Measurements from ENCODE around the gene STAT3.

GRCh38 chr17:42436391-42436790 is 48.1 kb upstream of the STAT3 start:
- TF ChIP-seq EZH2 (IDR thresholded peaks at IDR 0.05) (no peak), POLR2AphosphoS5 (IDR thresholded peaks at IDR 0.05; ENCODE audit: borderline replicate concordance, low read depth, low read length) (no peak)

Measured in SK-N-MC (cell line).